GM12878 (cell line): ENCODE results near the gene CYP51A1. TPM values are rescaled to one million over a fixed set of nuclear protein-coding genes. Genes with fewer than 3 reads are reported as not detected.

Experiments
- ATAC-seq: fragments of 200-7000 bp; cut with Tn5 transposase; 3 replicates; pipeline ENCODE4 v1.9.1; 2020; ENCODE audit warnings: mild to moderate bottlenecking, moderate library complexity
- BruUV-seq: library from RNA; stranded (reverse); fragments of 400-500 nt; replicated peaks from 2 replicates; lab custom pipeline; 2021; lab: Mats Ljungman, UMichigan
- CTCF ChIA-PET: fragments of 300-600 bp; sonication (Branson Sonifier 250); formaldehyde crosslinking; extraction: SDS; loops from one replicate; lab custom pipeline; 2021; ENCODE audit warnings: inconsistent platforms; lab: Yijun Ruan, JAX
- POLR2A ChIA-PET: fragments of 350-600 bp; formaldehyde crosslinking; extraction: SDS; loops from one replicate; lab custom pipeline; 2021; ENCODE audit warnings: inconsistent platforms; lab: Charles Lee
- RAD21 ChIA-PET: fragments of 300-600 bp; sonication (Branson Sonifier 250); formaldehyde crosslinking; loops from one replicate; lab custom pipeline; 2023; ENCODE audit warnings: antibody characterized with exemption; ENCODE audit not compliant: unreplicated experiment; lab: Charles Lee
- SMC1A ChIA-PET: fragments of 300-600 bp; sonication (Branson Sonifier 250); formaldehyde crosslinking; loops from one replicate; lab custom pipeline; 2023; ENCODE audit not compliant: unreplicated experiment, uncharacterized antibody; lab: Charles Lee
- DNase-seq: peaks from one replicate; pipeline ENCODE4 v3.0.0-alpha.2; 2011; ENCODE audit warnings: low read depth, low spot score
- FAIRE-seq: peaks from 3 replicates; lab custom pipeline; 2011; peaks lifted over from hg19 to GRCh38; lab: Jason Lieb, UNC
- H2AFZ ChIP-seq: 2 replicates; pipeline ENCODE4 v1.6.0; 2011; ENCODE audit warnings: low read depth, low read length, control low read depth; ENCODE audit not compliant: control insufficient read depth
- H3K27ac ChIP-seq: 2 replicates; pipeline ENCODE4 v1.5.1; 2011; ENCODE audit warnings: control low read depth; ENCODE audit not compliant: control insufficient read depth, insufficient read depth
- H3K27me3 ChIP-seq, 2 experiments: replicated peaks in 1 of 2; 2 replicates each; pipeline versions ENCODE4 v1.6.0 to v1.6.1; 2011; ENCODE audit warnings: low read length in 1 of 2; ENCODE audit not compliant: control insufficient read depth in 2 of 2, insufficient read depth in 2 of 2
- H3K36me3 ChIP-seq, 2 experiments: 2 replicates each; pipeline ENCODE4 v1.5.1; 2011; ENCODE audit warnings: low read length in 1 of 2; ENCODE audit not compliant: control insufficient read depth in 2 of 2, insufficient read depth in 2 of 2
- H3K4me1 ChIP-seq: 2 replicates; pipeline ENCODE4 v1.6.1; 2011; ENCODE audit warnings: mild to moderate bottlenecking, low read length, moderate library complexity, mixed read lengths; ENCODE audit not compliant: control insufficient read depth, insufficient read depth
- H3K4me2 ChIP-seq: 2 replicates; pipeline ENCODE4 v1.6.0; 2011; ENCODE audit warnings: control low read depth; ENCODE audit not compliant: control insufficient read depth, insufficient read depth
- H3K4me3 ChIP-seq: fragments of 200-600 bp; sonication (generic); 2 replicates; pipeline ENCODE4 v1.5.1; 2016
- H3K79me2 ChIP-seq: 2 replicates; pipeline ENCODE4 v1.6.0; 2011; ENCODE audit warnings: low read length; ENCODE audit not compliant: control insufficient read depth, insufficient read depth
- H3K9ac ChIP-seq: 2 replicates; pipeline ENCODE4 v1.8.0; 2011; ENCODE audit warnings: low read length, control low read depth, mixed read lengths; ENCODE audit not compliant: control insufficient read depth, insufficient read depth
- H3K9me3 ChIP-seq: replicated peaks from 3 replicates; pipeline ENCODE4 v1.5.1; 2011; ENCODE audit warnings: mild to moderate bottlenecking, low read length; ENCODE audit not compliant: control insufficient read depth, insufficient read depth
- H4K20me1 ChIP-seq: 2 replicates; pipeline ENCODE4 v1.6.0; 2011; ENCODE audit not compliant: control insufficient read depth, insufficient read depth
- JUNB ChIP-seq: IDR thresholded peaks from 2 replicates; pipeline ENCODE4 v1.6.1; 2016; ENCODE audit warnings: antibody characterized with exemption, mild to moderate bottlenecking
- MTA2 ChIP-seq: fragments of 450-650 bp; IDR thresholded peaks from 2 replicates; pipeline ENCODE4 v1.6.1; 2016; ENCODE audit warnings: low read depth, mild to moderate bottlenecking, moderate library complexity
- RAD21 ChIP-seq: IDR thresholded peaks from 2 replicates; pipeline ENCODE4 v1.6.1; 2011; ENCODE audit warnings: mild to moderate bottlenecking, low read depth, low read length, moderate library complexity; ENCODE audit not compliant: insufficient read depth
- RELA ChIP-seq: fragments of 450-650 bp; IDR thresholded peaks from 2 replicates; pipeline ENCODE4 v1.8.0; 2014; ENCODE audit warnings: borderline replicate concordance; ENCODE audit not compliant: partially characterized antibody
- SMAD5 ChIP-seq: IDR thresholded peaks from 2 replicates; pipeline ENCODE4 v1.6.1; 2016; ENCODE audit warnings: antibody characterized with exemption, low read depth
- WGBS: methylation state at CpG from one replicate; pipeline ENCODE4 v1.1.6; 2016; ENCODE audit warnings: low lambda C conversion rate; ENCODE audit not compliant: insufficient replicate concordance, insufficient coverage; ENCODE audit errors: missing lambda C conversion rate; 5-methylcytosine and 5-hydroxymethylcytosine counted together
- in situ Hi-C: fragments of 300-500 bp; cut with MboI; formaldehyde crosslinking; loops from 9 replicates; pipeline ENCODE4 v1.14.3; 2018; ENCODE audit warnings: mixed read lengths
- intact Hi-C: fragments of 100-400 bp; cut with micrococcal nuclease; formaldehyde crosslinking; loops from one replicate; pipeline ENCODE4 v1.14.2; 2022; ENCODE audit not compliant: unreplicated experiment
- polyA plus RNA-seq, 11 experiments: library from polyadenylated mRNA; depleted of rRNA in 4 of 11; unstranded in 6 of 11; stranded (reverse) in 5 of 11; fragments of >200 nt; fragmentation: Nextera tagmentation in 4 of 11; fragmentation: Illumina TruSeq in 1 of 11; extraction: Ambion mirVana in 4 of 11; extraction: Trizol in 1 of 11; gene quantifications; 1 replicate in 1 of 11; 2 replicates in 10 of 11; pipeline versions ENCODE4 v1.2.1 to v1.2.3, GENCODE V29; 2011 to 2016; ENCODE audit warnings: inconsistent platforms in 2 of 11, missing spikeins in 2 of 11, low read depth in 1 of 11
- total RNA-seq, 4 experiments: library from RNA; depleted of rRNA in 3 of 4; stranded (reverse); fragments of >200 nt in 3 of 4; fragmentation: Illumina TruSeq in 1 of 4; extraction: Trizol in 1 of 4; gene quantifications; 2 replicates each; pipeline versions ENCODE4 v1.2.1 to v1.2.3, GENCODE V29; 2013 to 2021
- TF ChIP-seq, protein P1 (sequence below): fragments of 150-350 bp; IDR thresholded peaks from 2 replicates; pipeline ENCODE4 v1.6.1; 2014; ENCODE audit warnings: mild to moderate bottlenecking, low read depth, low read length

CYP51A1 gene
- total and polyA plus RNA-seq, 10 of the 15 experiments (the other 5 are each of a cell fraction or from before 2014, with no cell fraction given): 21.5 to 113 (median 61.8) TPM

DNA sequence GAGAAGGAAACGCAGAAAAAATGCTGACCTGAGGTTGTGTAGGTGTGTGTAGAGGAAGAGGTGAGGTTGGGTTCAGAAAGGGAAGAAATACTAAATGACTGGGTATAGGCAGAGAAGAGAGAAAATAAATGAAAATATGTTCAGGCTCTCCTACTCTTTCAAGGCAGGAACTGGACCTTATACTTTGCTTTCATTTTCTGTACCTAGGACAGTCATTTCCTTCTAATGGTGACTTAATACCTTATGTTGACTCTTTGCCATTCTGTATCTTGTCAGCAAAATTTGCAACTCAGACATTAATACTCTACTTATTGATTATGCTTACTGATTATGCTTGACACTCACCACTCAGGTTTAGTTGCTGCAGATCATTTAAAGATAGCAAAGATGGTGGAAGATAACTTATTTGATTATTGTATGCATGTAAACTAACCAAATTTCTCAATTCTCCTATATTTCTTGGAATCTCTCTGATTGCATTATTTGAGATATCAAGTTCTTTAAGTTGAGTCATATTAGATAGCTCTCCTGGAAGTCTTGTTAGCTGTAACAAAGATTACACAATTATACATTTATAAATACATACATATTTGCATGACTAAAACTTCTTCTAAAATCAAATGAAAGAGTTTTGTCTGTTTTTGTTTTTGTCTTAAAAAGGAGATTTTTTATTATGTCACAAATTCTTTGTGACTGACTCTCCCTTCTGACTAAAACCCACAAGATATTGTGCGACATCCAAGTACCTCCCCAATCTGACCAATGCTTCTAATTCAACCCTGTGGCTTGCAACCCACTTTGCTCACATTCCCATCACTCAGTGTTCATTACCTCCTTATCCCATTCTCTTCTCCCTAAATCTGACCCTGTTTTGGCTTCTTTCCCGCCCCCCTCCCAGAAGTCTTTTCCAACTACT lies 24.6 kb upstream of the CYP51A1 start:
- no TSS peak for BruUV-seq
- in situ Hi-C loops: no loop called here
- Histone ChIP-seq H3K4me2 (no peak overlapping the region), H4K20me1 (no peaks in the 10 kb centered on the region), H3K36me3 (no peaks in the 10 kb centered on the region), H3K4me1 (no peaks in the 10 kb centered on the region), H3K9ac (no peak overlapping the region)
- WGBS: 50% methylated on average over 3 of the region's 3 CpGs
- no peak for DNase-seq
- TF ChIP-seq MTA2 (no peak), RAD21 (no peak), JUNB (peak; percentile 34; the same call in 1 of the 2 replicates), RELA (no peak), SMAD5 (no peak)
- TF ChIP-seq, protein P1, sequence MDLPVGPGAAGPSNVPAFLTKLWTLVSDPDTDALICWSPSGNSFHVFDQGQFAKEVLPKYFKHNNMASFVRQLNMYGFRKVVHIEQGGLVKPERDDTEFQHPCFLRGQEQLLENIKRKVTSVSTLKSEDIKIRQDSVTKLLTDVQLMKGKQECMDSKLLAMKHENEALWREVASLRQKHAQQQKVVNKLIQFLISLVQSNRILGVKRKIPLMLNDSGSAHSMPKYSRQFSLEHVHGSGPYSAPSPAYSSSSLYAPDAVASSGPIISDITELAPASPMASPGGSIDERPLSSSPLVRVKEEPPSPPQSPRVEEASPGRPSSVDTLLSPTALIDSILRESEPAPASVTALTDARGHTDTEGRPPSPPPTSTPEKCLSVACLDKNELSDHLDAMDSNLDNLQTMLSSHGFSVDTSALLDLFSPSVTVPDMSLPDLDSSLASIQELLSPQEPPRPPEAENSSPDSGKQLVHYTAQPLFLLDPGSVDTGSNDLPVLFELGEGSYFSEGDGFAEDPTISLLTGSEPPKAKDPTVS: no peak
- TF ChIP-seq, all 136 proteins: peak for 1
- FAIRE-seq (no peak), ATAC-seq (peak; percentile 89)
- Histone ChIP-seq H3K4me3 (no peak overlapping the region), H3K79me2 (no peaks in the 10 kb centered on the region), H2AFZ (no peak overlapping the region; the same call in 1 of the 2 replicates), H3K9me3 (no peaks in the 10 kb centered on the region), H3K27ac (no peak overlapping the region), H3K27me3 (peaks cover 0 to 5% of the 10 kb centered on the region in 2 experiments; a peak in 1 of 4 replicates)
- ChIA-PET POLR2A (no interaction called here), CTCF (no interaction called here), SMC1A (interaction anchor here (1.2 kb wide), 1 partner anchor 8 kb away, joined by 3 read pairs; no protein-coding TSS in a partner anchor), RAD21 (no interaction called here)
- intact Hi-C loops: no loop called here
